BE2C (cell line): ENCODE data around the gene ZNF211.

ENCODE experiments used
- DNase-seq: peaks from one replicate; pipeline ENCODE4 v3.0.0-alpha.2; 2020
- H3K27me3 ChIP-seq: fragments of 250-450 bp; sonication (Bioruptor Pico); 2 replicates; pipeline ENCODE4 v1.5.1; 2020; ENCODE audit warnings: mild to moderate bottlenecking
- H3K36me3 ChIP-seq: fragments of 250-450 bp; sonication (Bioruptor Pico); 2 replicates; pipeline ENCODE4 v1.5.1; 2020; ENCODE audit warnings: mild to moderate bottlenecking
- H3K4me1 ChIP-seq: fragments of 250-450 bp; sonication (Bioruptor Pico); 2 replicates; pipeline ENCODE4 v1.5.1; 2020
- H3K4me3 ChIP-seq: 2 replicates; pipeline ENCODE4 v1.5.1; 2011; ENCODE audit warnings: low read depth, low read length
- H3K9me3 ChIP-seq: fragments of 250-450 bp; sonication (Bioruptor Pico); 2 replicates; pipeline ENCODE4 v1.5.1; 2020
- CTCF ChIP-seq: IDR thresholded peaks from 2 replicates; pipeline ENCODE4 v1.5.1; 2012; ENCODE audit warnings: mild to moderate bottlenecking, low read depth, low read length

Gene ZNF211

DNA sequence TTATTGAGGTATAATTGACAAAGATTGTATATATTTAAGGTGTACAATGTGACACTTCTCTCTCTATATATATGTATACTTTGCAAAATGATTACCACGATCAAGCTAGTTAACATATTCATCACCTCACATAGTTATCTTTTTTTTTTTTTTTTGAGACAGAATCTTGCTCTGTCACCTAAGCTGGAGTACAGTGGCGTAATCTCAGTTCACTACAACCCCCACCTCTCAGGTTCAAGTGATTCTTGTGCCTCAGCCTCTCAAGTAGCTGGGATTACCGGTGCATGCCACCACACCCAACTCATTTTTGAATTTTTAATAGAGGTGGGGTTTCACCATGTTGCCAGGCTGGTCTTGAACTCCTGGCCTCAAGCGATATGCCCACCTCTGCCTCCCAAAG lies 39.5 kb downstream of the ZNF211 start:
- no peak for DNase-seq
- no peaks in the 10 kb centered on the region for H3K36me3 ChIP-seq
- H3K27me3 ChIP-seq = peaks cover 4% of the 10 kb centered on the region
- no peak for TF ChIP-seq CTCF
- H3K9me3 ChIP-seq = no peaks in the 10 kb centered on the region
- H3K4me1 ChIP-seq = no peaks in the 10 kb centered on the region
- H3K4me3 ChIP-seq = no peak overlapping the region

GRCh38 chr19:57675881-57676280 lies 42.9 kb downstream of the ZNF211 start:
- no peaks in the 10 kb centered on the region for H3K4me1 ChIP-seq
- DNase-seq = no peak
- TF ChIP-seq CTCF = no peak

GRCh38 chr19:57682226-57682766 lies 49.3 kb downstream of the ZNF211 start:
- Histone ChIP-seq H3K36me3 (peaks cover 50% of the 10 kb centered on the region), H3K9me3 (peaks cover 20% of the 10 kb centered on the region), H3K27me3 (no peaks in the 10 kb centered on the region), H3K4me3 (peak overlapping the region; percentile 87), H3K4me1 (no peaks in the 10 kb centered on the region)
- TF ChIP-seq CTCF = no peak
- DNase-seq = no peak

More at GRCh38 chr19:57675881-57676280, 42.9 kb downstream of the ZNF211 start:
- no peaks in the 10 kb centered on the region for H3K36me3 ChIP-seq
- no peaks in the 10 kb centered on the region for H3K9me3 ChIP-seq
- H3K4me3 ChIP-seq = no peak overlapping the region
- H3K27me3 ChIP-seq = peaks cover 4% of the 10 kb centered on the region

- H3K4me1 ChIP-seq = no peaks in the 10 kb centered on the region
- no peak for TF ChIP-seq CTCF
- H3K9me3 ChIP-seq = peaks cover 31% of the 10 kb centered on the region
- peaks cover 80% of the 10 kb centered on the region for H3K36me3 ChIP-seq
- H3K27me3 ChIP-seq = no peaks in the 10 kb centered on the region
- H3K4me3 ChIP-seq = no peak overlapping the region
- DNase-seq = no peak
Measured at GRCh38 chr19:57686727-57687126, 53.8 kb downstream of the ZNF211 start.

GRCh38 chr19:57687363-57688010 lies 54.5 kb downstream of the ZNF211 start:
- H3K27me3 ChIP-seq = no peaks in the 10 kb centered on the region
- DNase-seq = no peak
- TF ChIP-seq CTCF = no peak
- no peaks in the 10 kb centered on the region for H3K4me1 ChIP-seq
- no peak overlapping the region for H3K4me3 ChIP-seq
- peaks cover 78% of the 10 kb centered on the region for H3K36me3 ChIP-seq
- H3K9me3 ChIP-seq = peaks cover 31% of the 10 kb centered on the region

DNA sequence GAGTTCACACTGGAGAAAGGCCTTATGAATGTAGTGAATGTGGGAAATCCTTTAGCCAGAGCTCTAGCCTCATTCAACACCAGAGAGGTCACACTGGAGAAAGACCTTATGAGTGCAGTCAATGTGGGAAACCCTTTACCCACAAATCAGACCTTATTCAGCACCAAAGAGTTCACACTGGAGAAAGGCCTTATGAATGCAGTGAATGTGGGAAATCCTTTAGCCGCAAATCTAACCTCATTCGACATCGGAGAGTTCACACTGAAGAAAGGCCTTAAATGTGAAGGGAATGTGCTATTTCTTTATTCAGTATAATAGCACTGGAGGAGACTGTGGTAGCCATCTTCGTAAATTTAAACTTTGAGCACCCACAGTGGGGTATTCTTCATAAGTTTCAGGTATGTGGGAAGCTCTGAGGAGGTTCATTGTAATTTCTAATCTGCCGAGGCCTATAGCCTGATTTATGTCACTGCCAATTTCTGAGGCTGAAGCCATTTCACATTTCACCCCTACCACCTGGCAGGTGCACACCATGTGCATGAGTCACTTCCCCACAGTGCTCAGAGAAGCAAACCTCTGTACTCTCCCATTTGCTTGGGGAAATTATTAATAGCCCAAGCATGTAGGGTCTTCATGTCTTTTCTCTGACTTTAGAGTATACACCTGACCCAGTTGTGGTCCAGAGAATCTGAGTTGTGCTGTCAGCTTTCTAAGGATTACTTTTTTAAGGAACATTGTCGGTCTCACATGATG lies 55.2 kb downstream of the ZNF211 start:
- H3K4me3 ChIP-seq = no peak overlapping the region
- no peaks in the 10 kb centered on the region for H3K27me3 ChIP-seq
- H3K36me3 ChIP-seq = peaks cover 76% of the 10 kb centered on the region
- TF ChIP-seq CTCF = no peak
- H3K9me3 ChIP-seq = peaks cover 28% of the 10 kb centered on the region
- no peaks in the 10 kb centered on the region for H3K4me1 ChIP-seq
- DNase-seq = no peak
